A549 (cell line): ENCODE results near the gene RFT1. TPM values are rescaled to one million over a fixed set of nuclear protein-coding genes. Genes with fewer than 3 reads are reported as not detected.

Experiments
- ATAC-seq, 2 experiments: fragments of 200-7000 bp in 1 of 2; fragments of >200 bp in 1 of 2; cut with Nextera tagmentation in 1 of 2; cut with Tn5 transposase in 1 of 2; 3 replicates each; pipeline versions ENCODE4 v1.8.0 to v1.9.1; 2018 to 2020; ENCODE audit warnings: mild to moderate bottlenecking in 1 of 2, moderate library complexity in 1 of 2
- CTCF ChIA-PET: fragments of 300-600 bp; sonication (Branson Sonifier 250); formaldehyde crosslinking; extraction: SDS; loops from one replicate; lab custom pipeline; 2021; ENCODE audit warnings: antibody characterized with exemption, inconsistent platforms; lab: Yijun Ruan, JAX
- POLR2A ChIA-PET: fragments of 350-600 bp; formaldehyde crosslinking; extraction: SDS; loops from one replicate; lab custom pipeline; 2021; ENCODE audit warnings: antibody characterized with exemption, inconsistent platforms; lab: Yijun Ruan, JAX
- DNase-seq, 2 experiments: peaks; one replicate each; pipeline versions ENCODE4 v3.0.0 to v3.0.0-alpha.2; 2011 to 2016; ENCODE audit warnings: low read depth in 1 of 2, low spot score in 1 of 2
- FAIRE-seq: peaks from 2 replicates; lab custom pipeline; 2011; peaks lifted over from hg19 to GRCh38; lab: Jason Lieb, UNC
- H3K27ac ChIP-seq, 2 experiments: fragments of >200 bp; sonication (Bioruptor Twin); formaldehyde crosslinking; 3 replicates each; pipeline ENCODE4 v1.5.1; 2016 to 2017
- H3K4me1 ChIP-seq: fragments of >200 bp; sonication (Bioruptor Twin); formaldehyde crosslinking; 3 replicates; pipeline ENCODE4 v1.6.1; 2016
- H3K4me2 ChIP-seq: fragments of >200 bp; sonication (Bioruptor Twin); formaldehyde crosslinking; 3 replicates; pipeline ENCODE4 v1.6.1; 2016
- H3K4me3 ChIP-seq: fragments of >200 bp; sonication (Bioruptor Twin); formaldehyde crosslinking; 3 replicates; pipeline ENCODE4 v1.5.1; 2016
- H3K9me3 ChIP-seq: fragments of >200 bp; sonication (Bioruptor Twin); formaldehyde crosslinking; 3 replicates; pipeline ENCODE4 v1.6.1; 2016
- CBX8 ChIP-seq: fragments of 200-600 bp; sonication (generic); IDR thresholded peaks from 2 replicates; pipeline ENCODE4 v1.6.1; 2016
- CHD2 ChIP-seq: fragments of 150-350 bp; IDR thresholded peaks from 2 replicates; pipeline ENCODE4 v1.6.1; 2014; ENCODE audit warnings: low read length; ENCODE audit not compliant: partially characterized antibody
- EHF ChIP-seq: fragments of 250-450 bp; sonication (Bioruptor Pico); IDR thresholded peaks from 2 replicates; pipeline ENCODE4 v1.5.0; 2020; ENCODE audit warnings: mild to moderate bottlenecking
- EHMT2 ChIP-seq: fragments of 200-600 bp; sonication (generic); IDR thresholded peaks from 2 replicates; pipeline ENCODE4 v1.6.1; 2016; ENCODE audit warnings: antibody characterized with exemption, low read depth, mild to moderate bottlenecking, moderate library complexity
- HOXB5 ChIP-seq: fragments of 250-450 bp; sonication (Bioruptor Pico); IDR thresholded peaks from 2 replicates; pipeline ENCODE4 v1.5.0; 2020; ENCODE audit warnings: mild to moderate bottlenecking, moderate library complexity
- MAFK ChIP-seq: fragments of 450-650 bp; IDR thresholded peaks from 2 replicates; pipeline ENCODE4 v1.6.1; 2014; ENCODE audit not compliant: partially characterized antibody
- MAZ ChIP-seq: fragments of 150-350 bp; IDR thresholded peaks from 2 replicates; pipeline ENCODE4 v1.6.1; 2014; ENCODE audit warnings: antibody characterized with exemption, low read depth, low read length, borderline replicate concordance
- NFE2L2 ChIP-seq: fragments of 150-350 bp; conservative IDR thresholded peaks from 2 replicates; pipeline ENCODE4 v1.6.1; 2014; ENCODE audit warnings: low read length
- NR3C1 ChIP-seq: fragments of >200 bp; sonication (Bioruptor Twin); formaldehyde crosslinking; IDR thresholded peaks from 3 replicates; pipeline ENCODE4 v1.6.1; 2017
- PHF8 ChIP-seq: fragments of 200-600 bp; sonication (generic); IDR thresholded peaks from 2 replicates; pipeline ENCODE4 v1.6.1; 2016; ENCODE audit warnings: low read depth, mild to moderate bottlenecking, antibody characterized with exemption, moderate library complexity, borderline replicate concordance
- POLR2A ChIP-seq: IDR thresholded peaks from 2 replicates; pipeline ENCODE4 v1.6.1; 2012; ENCODE audit warnings: mild to moderate bottlenecking, low read length
- RAD21 ChIP-seq, 2 experiments: fragments of >200 bp in 1 of 2; sonication (Bioruptor Twin) in 1 of 2; formaldehyde crosslinking in 1 of 2; IDR thresholded peaks in 1 of 2; conservative IDR thresholded peaks in 1 of 2; 2 replicates in 1 of 2; 3 replicates in 1 of 2; pipeline ENCODE4 v1.6.1; 2012 to 2018; ENCODE audit warnings: inconsistent platforms in 1 of 2
- RFX5 ChIP-seq: fragments of 450-650 bp; IDR thresholded peaks from 2 replicates; pipeline ENCODE4 v1.7.1; 2014; ENCODE audit warnings: antibody characterized with exemption, mild to moderate bottlenecking, moderate library complexity
- TFCP2L1 ChIP-seq: fragments of 250-450 bp; sonication (Bioruptor Pico); IDR thresholded peaks from 2 replicates; pipeline ENCODE4 v1.5.0; 2021; ENCODE audit warnings: mild to moderate bottlenecking
- TP53 ChIP-seq: fragments of 250-450 bp; sonication (Bioruptor Pico); IDR thresholded peaks from 2 replicates; pipeline ENCODE4 v1.5.0; 2021; ENCODE audit warnings: mild to moderate bottlenecking, moderate library complexity
- ZC3H11A ChIP-seq: fragments of 450-650 bp; IDR thresholded peaks from 2 replicates; pipeline ENCODE4 v1.6.1; 2014; ENCODE audit warnings: antibody characterized with exemption, mild to moderate bottlenecking
- ZFP36 ChIP-seq: fragments of 450-650 bp; IDR thresholded peaks from 2 replicates; pipeline ENCODE4 v1.6.1; 2014; ENCODE audit warnings: borderline replicate concordance; ENCODE audit not compliant: partially characterized antibody
- ZSCAN20 ChIP-seq: fragments of 250-450 bp; sonication (Bioruptor Pico); IDR thresholded peaks from 2 replicates; pipeline ENCODE4 v1.8.0; 2022; ENCODE audit warnings: mild to moderate bottlenecking, moderate library complexity
- WGBS: methylation state at CpG from one replicate; pipeline ENCODE4 v1.1.6; 2017; ENCODE audit errors: missing lambda C conversion rate; 5-methylcytosine and 5-hydroxymethylcytosine counted together
- polyA plus RNA-seq, 4 experiments: library from polyadenylated mRNA; depleted of rRNA in 3 of 4; stranded (reverse); fragments of >200 nt; fragmentation: RNase III in 1 of 4; extraction: RNeasy Plus Mini Kit Qiagen cat#74134 plus additional on column Dnase treatment in 1 of 4; gene quantifications; 2 replicates in 3 of 4; 3 replicates in 1 of 4; pipeline ENCODE4 v1.2.3, GENCODE V29; 2011 to 2017
- TF ChIP-seq, protein P1 (sequence below): IDR thresholded peaks from 2 replicates; pipeline ENCODE4 v1.6.1; 2012; ENCODE audit warnings: low read depth, borderline replicate concordance
- TF ChIP-seq, protein P2 (sequence below): fragments of >200 bp; sonication (Bioruptor Twin); formaldehyde crosslinking; IDR thresholded peaks from 3 replicates; pipeline ENCODE4 v1.6.1; 2016
- TF ChIP-seq, protein P3 (sequence below): fragments of 250-450 bp; sonication (Bioruptor Pico); IDR thresholded peaks from 2 replicates; pipeline ENCODE4 v1.5.0; 2021; ENCODE audit warnings: mild to moderate bottlenecking, moderate library complexity, borderline replicate concordance
- TF ChIP-seq, protein P4 (sequence below): fragments of 250-450 bp; sonication (Bioruptor Pico); IDR thresholded peaks from 2 replicates; pipeline ENCODE4 v1.5.0; 2020; ENCODE audit warnings: low read depth, mild to moderate bottlenecking, moderate library complexity

Gene RFT1
- polyA plus RNA-seq, 2 of the 4 experiments (the other 2 are of a cell fraction): 15.6 to 33.6 TPM

DNA sequence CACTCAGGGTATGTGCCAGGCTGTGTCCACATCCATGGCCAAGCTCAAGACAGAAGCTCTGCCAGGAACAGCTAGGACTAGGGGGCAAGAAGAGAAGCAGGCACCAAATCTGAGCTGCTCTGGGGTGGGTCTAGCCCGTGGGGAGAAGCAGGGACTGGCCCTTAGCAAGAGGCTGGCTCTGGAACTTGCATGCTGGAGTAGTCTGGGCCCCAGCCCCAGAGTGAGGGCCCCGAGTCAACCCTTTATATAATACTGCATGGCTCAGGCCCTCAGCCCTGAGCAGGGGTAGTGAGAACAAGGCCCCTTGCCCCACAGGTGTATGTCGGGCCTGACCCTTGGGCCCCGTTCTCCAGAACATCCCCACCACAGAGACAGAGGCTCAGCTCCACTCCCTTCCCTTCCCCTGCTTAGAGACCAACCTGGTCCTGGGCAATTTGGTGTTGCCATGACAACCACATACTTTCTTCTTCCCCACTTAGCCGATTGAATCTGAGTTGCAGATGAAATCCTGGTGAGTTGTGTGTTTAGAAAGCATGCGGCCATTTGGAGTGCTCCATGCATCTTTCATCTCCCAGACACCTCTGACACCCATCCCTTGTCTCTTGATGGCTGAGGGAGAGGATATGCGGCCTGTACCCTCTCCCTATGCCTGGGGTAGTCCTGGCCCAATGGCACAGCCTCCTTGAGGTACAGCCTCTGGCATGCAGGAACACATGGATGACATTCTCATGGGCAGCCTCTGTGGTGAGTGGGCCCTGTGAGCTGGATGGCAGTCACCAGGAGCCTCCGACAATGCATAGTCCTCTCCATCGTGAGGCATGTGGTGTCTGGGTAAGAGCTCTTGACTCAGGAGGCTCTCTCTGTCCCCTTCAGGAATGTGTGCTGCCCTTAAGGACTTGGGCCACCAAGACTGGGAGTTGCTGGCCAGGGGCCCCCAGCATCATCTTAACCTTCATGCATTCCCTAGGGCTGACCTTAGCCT, 55.2 kb downstream of the RFT1 start:
- 75% methylated on average over 9 of the region's 9 CpGs for WGBS
- Histone ChIP-seq H3K4me2 (no peak overlapping the region), H3K4me3 (no peak overlapping the region), H3K9me3 (no peaks in the 10 kb centered on the region), H3K4me1 (no peaks in the 10 kb centered on the region), H3K27ac (no peak overlapping the region)
- ChIA-PET CTCF (interaction anchor here (1.0 to 5.8 kb wide), 2 partner anchors 28 to 223 kb away, joined by 3 to 31 read pairs; no protein-coding TSS in a partner anchor), POLR2A (no interaction called here)
- ATAC-seq: no peak
- DNase-seq: no peak
- TF ChIP-seq, protein P1, sequence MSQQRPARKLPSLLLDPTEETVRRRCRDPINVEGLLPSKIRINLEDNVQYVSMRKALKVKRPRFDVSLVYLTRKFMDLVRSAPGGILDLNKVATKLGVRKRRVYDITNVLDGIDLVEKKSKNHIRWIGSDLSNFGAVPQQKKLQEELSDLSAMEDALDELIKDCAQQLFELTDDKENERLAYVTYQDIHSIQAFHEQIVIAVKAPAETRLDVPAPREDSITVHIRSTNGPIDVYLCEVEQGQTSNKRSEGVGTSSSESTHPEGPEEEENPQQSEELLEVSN: no peak
- TF ChIP-seq MAFK (no peak), CBX8 (no peak), TFCP2L1 (no peak), RFX5 (no peak), CHD2 (no peak), MAZ (no peak), TP53 (no peak), EHF (CRISPR knock-in tag) (no peak), NFE2L2 (no peak)
- TF ChIP-seq, protein P2, sequence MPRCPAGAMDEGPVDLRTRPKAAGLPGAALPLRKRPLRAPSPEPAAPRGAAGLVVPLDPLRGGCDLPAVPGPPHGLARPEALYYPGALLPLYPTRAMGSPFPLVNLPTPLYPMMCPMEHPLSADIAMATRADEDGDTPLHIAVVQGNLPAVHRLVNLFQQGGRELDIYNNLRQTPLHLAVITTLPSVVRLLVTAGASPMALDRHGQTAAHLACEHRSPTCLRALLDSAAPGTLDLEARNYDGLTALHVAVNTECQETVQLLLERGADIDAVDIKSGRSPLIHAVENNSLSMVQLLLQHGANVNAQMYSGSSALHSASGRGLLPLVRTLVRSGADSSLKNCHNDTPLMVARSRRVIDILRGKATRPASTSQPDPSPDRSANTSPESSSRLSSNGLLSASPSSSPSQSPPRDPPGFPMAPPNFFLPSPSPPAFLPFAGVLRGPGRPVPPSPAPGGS: no peak
- no peak for FAIRE-seq

DNA sequence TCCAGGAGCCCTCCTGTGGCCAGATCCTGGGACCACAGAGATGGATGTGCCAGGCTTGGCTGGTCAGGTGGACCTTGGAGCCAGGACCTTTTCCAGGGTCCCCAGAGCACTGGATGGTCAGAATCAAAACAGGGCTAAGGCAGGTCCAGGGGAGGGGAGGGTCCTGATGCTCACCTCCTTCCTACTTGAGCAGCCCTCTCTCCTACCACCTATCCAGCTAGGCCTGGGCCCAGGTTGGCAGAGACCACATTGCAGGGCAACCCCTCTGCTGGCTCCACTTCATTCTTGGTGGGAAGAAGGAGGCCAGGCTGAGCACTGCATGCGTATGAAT, 55.9 kb downstream of the RFT1 start:
- Histone ChIP-seq H3K4me3 (no peak overlapping the region), H3K27ac (no peak overlapping the region), H3K9me3 (no peaks in the 10 kb centered on the region)
- CTCF ChIA-PET: interaction anchor here (0.6 to 5.8 kb wide), 3 partner anchors 9 to 222 kb away, joined by 3 to 31 read pairs (median 3); no protein-coding TSS in a partner anchor
- WGBS: no CpG with 5 or more reads among the region's 1 CpG
- FAIRE-seq: no peak
- no peak for TF ChIP-seq HOXB5 (CRISPR knock-in tag)
- TF ChIP-seq EHMT2: no peak
- TF ChIP-seq, protein P3, sequence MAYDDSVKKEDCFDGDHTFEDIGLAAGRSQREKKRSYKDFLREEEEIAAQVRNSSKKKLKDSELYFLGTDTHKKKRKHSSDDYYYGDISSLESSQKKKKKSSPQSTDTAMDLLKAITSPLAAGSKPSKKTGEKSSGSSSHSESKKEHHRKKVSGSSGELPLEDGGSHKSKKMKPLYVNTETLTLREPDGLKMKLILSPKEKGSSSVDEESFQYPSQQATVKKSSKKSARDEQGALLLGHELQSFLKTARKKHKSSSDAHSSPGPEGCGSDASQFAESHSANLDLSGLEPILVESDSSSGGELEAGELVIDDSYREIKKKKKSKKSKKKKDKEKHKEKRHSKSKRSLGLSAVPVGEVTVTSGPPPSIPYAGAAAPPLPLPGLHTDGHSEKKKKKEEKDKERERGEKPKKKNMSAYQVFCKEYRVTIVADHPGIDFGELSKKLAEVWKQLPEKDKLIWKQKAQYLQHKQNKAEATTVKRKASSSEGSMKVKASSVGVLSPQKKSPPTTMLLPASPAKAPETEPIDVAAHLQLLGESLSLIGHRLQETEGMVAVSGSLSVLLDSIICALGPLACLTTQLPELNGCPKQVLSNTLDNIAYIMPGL (CRISPR knock-in tag): no peak
- no peak for TF ChIP-seq RAD21 (conservative IDR thresholded peaks at IDR 0.05 in 1 of 2, IDR thresholded peaks at IDR 0.05 in 1 of 2)
- no peak for TF ChIP-seq TP53
- TF ChIP-seq, protein P4, sequence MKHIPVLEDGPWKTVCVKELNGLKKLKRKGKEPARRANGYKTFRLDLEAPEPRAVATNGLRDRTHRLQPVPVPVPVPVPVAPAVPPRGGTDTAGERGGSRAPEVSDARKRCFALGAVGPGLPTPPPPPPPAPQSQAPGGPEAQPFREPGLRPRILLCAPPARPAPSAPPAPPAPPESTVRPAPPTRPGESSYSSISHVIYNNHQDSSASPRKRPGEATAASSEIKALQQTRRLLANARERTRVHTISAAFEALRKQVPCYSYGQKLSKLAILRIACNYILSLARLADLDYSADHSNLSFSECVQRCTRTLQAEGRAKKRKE (CRISPR knock-in tag): no peak
- TF ChIP-seq PHF8: no peak
- TF ChIP-seq ZC3H11A: no peak
- no peak for TF ChIP-seq NR3C1
- TF ChIP-seq POLR2A: no peak
- TF ChIP-seq ZSCAN20: no peak
- TF ChIP-seq ZFP36: no peak
- TF ChIP-seq, all 56 proteins: peak for 0
- no peaks in the 10 kb centered on the region for H3K4me1 ChIP-seq
- no peak for DNase-seq
- H3K4me2 ChIP-seq: no peak overlapping the region
- no peak for ATAC-seq
- POLR2A ChIA-PET: no interaction called here
